SIG-M5 treated with dmso at 0.1 percent for 504 hours (cell line): Measurements from ENCODE around the gene TMEM101.
"Not testable (repeated sequence)": the region's sequence is repeated elsewhere in the genome, so short reads cannot be mapped to it uniquely, and the experiment has no call there.

Experiments
- DNase-seq: peaks from one replicate; lab custom pipeline; 2025; ENCODE audit not compliant: unreplicated experiment; lab: John Stamatoyannopoulos, UW

Gene TMEM101

GRCh38 chr17:44000871-44001460 lies 13.8 kb downstream of the TMEM101 start:
- DNase-seq: no peak

- no peak for DNase-seq
Observed at GRCh38 chr17:44000141-44000860, 14.5 kb downstream of the TMEM101 start.

GRCh38 chr17:43999024-43999423 lies 15.7 kb downstream of the TMEM101 start:
- DNase-seq: no peak

GRCh38 chr17:43998552-43998951 lies 16.2 kb downstream of the TMEM101 start:
- peak; percentile 72 for DNase-seq

- not testable (repeated sequence) for DNase-seq
Observed at GRCh38 chr17:43997180-43997579, 17.6 kb downstream of the TMEM101 start.

GRCh38 chr17:43995150-43995471 lies 19.7 kb downstream of the TMEM101 start:
- no peak for DNase-seq

- peak; percentile 32 for DNase-seq
Observed at GRCh38 chr17:43994272-43995149, 20.3 kb downstream of the TMEM101 start.

- DNase-seq: no peak
Observed at GRCh38 chr17:43992641-43993040, 22.1 kb downstream of the TMEM101 start.

GRCh38 chr17:43988301-43988700 lies 26.5 kb downstream of the TMEM101 start:
- DNase-seq: no peak

- no peak for DNase-seq
Observed at GRCh38 chr17:43987131-43988021, 27.4 kb downstream of the TMEM101 start.

- no peak for DNase-seq
Observed at GRCh38 chr17:43986225-43986981, 28.4 kb downstream of the TMEM101 start.

- no peak for DNase-seq
Observed at GRCh38 chr17:43984521-43984920, 30.2 kb downstream of the TMEM101 start.

GRCh38 chr17:43983515-43984411 lies 31.0 kb downstream of the TMEM101 start:
- no peak for DNase-seq

- no peak for DNase-seq
Observed at GRCh38 chr17:43983196-43983514, 31.6 kb downstream of the TMEM101 start.

GRCh38 chr17:43982171-43982570 lies 32.6 kb downstream of the TMEM101 start:
- DNase-seq: no peak

GRCh38 chr17:43979671-43980070 lies 35.1 kb downstream of the TMEM101 start:
- DNase-seq: no peak

- DNase-seq: no peak
Observed at GRCh38 chr17:43979011-43979410, 35.8 kb downstream of the TMEM101 start.

- no peak for DNase-seq
Observed at GRCh38 chr17:43978078-43978477, 36.7 kb downstream of the TMEM101 start.
